Gastroesophageal sphincter (tissue), 4 donors: ENCODE data around the gene C1orf35. TPM values are rescaled to one million over a fixed set of nuclear protein-coding genes. Genes with fewer than 3 reads are reported as not detected.

Source experiments
- ATAC-seq: fragments of 150-250 bp; one replicate; pipeline ENCODE4 v1.9.1; 2016; ENCODE audit warnings: mild to moderate bottlenecking, moderate library complexity
- H3K27ac ChIP-seq, 4 donors: fragments of 200-600 bp; sonication (generic) in 3 of 4; 1 replicate in 3 of 4; 2 replicates in 1 of 4; pipeline ENCODE4 v1.5.1; 2016 to 2019
- H3K27me3 ChIP-seq: fragments of 200-600 bp; sonication (generic); one replicate; pipeline ENCODE4 v1.5.1; 2019
- H3K36me3 ChIP-seq, 2 donors: fragments of 200-600 bp; sonication (generic); one replicate each; pipeline ENCODE4 v1.5.1; 2019; ENCODE audit warnings: control low read depth in 1 of 2
- H3K4me1 ChIP-seq, 3 donors: fragments of 200-600 bp; sonication (generic); 1 replicate in 2 of 3; 2 replicates in 1 of 3; pipeline ENCODE4 v1.5.1; 2016 to 2019; ENCODE audit warnings: control low read depth in 2 of 3
- H3K4me3 ChIP-seq, 2 donors: fragments of 200-600 bp; sonication (generic); one replicate each; pipeline ENCODE4 v1.5.1; 2019; ENCODE audit warnings: mild to moderate bottlenecking in 1 of 2, moderate library complexity in 1 of 2
- H3K9me3 ChIP-seq, 3 donors: fragments of 200-600 bp; sonication (generic); one replicate each; pipeline ENCODE4 v1.5.1; 2017 to 2019; ENCODE audit warnings: control low read depth in 2 of 3
- EP300 ChIP-seq: sonication (generic); formaldehyde crosslinking; IDR thresholded peaks from one replicate; pipeline ENCODE4 v1.6.1; 2017; ENCODE audit warnings: antibody characterized with exemption, mild to moderate bottlenecking
- POLR2A ChIP-seq, 2 donors: fragments of 450-650 bp; IDR thresholded peaks; one replicate each; pipeline ENCODE4 v1.6.1; 2017; ENCODE audit warnings: antibody characterized with exemption in 2 of 2, mild to moderate bottlenecking in 2 of 2, moderate library complexity in 1 of 2
- POLR2AphosphoS5 ChIP-seq: sonication (generic); formaldehyde crosslinking; IDR thresholded peaks from one replicate; pipeline ENCODE4 v1.6.1; 2017; ENCODE audit warnings: antibody characterized with exemption
- WGBS, 2 donors: methylation state at CpG; one replicate each; pipeline ENCODE4 v1.1.5; 2018; ENCODE audit warnings: low coverage in 1 of 2; 5-methylcytosine and 5-hydroxymethylcytosine counted together
- total RNA-seq, 4 donors: library from RNA; depleted of rRNA; stranded (reverse); fragments of >200 nt; gene quantifications; one replicate each; pipeline ENCODE4 v1.1.0, GENCODE V29; 2016
- TF ChIP-seq, protein P1 (sequence below), 4 experiments: fragments of 200-600 bp in 2 of 4; fragments of 450-650 bp in 2 of 4; sonication (generic) in 1 of 4; IDR thresholded peaks; one replicate each; pipeline ENCODE4 v1.5.1; 2017 to 2019; ENCODE audit warnings: antibody characterized with exemption in 4 of 4, mild to moderate bottlenecking in 2 of 4, moderate library complexity in 2 of 4

C1orf35 gene
- total RNA-seq, 4 donors from 2014 or later = 11.6 to 16.0 (median 14.6) TPM

DNA sequence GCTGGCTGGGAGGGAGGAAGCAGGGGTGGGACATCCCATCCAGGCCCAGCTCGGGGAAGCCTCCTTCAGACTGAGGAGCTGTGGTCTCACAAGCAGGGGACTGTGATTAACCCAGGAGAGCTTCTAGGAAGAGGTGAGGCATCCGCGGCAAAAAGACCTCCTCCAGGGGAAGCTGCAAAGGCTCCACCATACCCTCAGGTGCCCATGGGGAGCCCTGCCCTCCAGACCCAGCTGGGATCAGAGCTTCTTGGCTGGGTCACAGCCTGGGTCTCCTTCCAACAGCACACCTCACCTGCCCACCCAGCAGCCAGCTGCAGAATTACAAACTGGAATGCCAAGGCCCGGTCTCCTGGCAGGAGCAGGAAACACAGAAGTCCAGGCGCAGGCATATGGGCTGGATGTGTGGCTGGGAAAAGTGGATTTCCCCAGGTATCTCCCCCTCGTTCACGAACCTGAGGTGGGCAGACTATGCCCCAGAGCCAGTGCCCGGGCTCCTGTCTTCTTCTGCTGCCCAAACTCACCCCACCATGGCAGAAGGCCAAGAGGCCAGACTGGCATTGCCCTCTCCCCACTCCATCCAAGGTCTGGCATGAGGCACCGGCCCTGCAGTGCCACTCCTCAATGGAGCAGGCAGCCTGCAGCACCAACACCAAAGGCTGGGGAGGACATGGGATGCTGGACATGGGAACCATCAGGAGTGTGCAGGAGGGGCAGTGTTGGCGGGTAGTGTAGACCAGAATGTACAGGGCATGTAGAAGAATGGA lies 36.1 kb downstream of the C1orf35 start:
- Histone ChIP-seq H3K9me3 (no peaks in the 10 kb centered on the region), H3K27me3 (peaks cover 97% of the 10 kb centered on the region), H3K4me3 (no peak overlapping the region), H3K27ac (no peak overlapping the region), H3K36me3 (no peaks in the 10 kb centered on the region), H3K4me1 (no peaks in the 10 kb centered on the region)
- 67% methylated on average over 1 of the region's 10 CpGs; no CpG with 5 or more reads in 1 of the 2 donors for WGBS, 2 donors
- ATAC-seq = no peak
- TF ChIP-seq, protein P1, sequence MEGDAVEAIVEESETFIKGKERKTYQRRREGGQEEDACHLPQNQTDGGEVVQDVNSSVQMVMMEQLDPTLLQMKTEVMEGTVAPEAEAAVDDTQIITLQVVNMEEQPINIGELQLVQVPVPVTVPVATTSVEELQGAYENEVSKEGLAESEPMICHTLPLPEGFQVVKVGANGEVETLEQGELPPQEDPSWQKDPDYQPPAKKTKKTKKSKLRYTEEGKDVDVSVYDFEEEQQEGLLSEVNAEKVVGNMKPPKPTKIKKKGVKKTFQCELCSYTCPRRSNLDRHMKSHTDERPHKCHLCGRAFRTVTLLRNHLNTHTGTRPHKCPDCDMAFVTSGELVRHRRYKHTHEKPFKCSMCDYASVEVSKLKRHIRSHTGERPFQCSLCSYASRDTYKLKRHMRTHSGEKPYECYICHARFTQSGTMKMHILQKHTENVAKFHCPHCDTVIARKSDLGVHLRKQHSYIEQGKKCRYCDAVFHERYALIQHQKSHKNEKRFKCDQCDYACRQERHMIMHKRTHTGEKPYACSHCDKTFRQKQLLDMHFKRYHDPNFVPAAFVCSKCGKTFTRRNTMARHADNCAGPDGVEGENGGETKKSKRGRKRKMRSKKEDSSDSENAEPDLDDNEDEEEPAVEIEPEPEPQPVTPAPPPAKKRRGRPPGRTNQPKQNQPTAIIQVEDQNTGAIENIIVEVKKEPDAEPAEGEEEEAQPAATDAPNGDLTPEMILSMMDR (IDR thresholded peaks at IDR 0.05) = no peak
- TF ChIP-seq POLR2A (IDR thresholded peaks at IDR 0.05) (no peak), EP300 (no peak), POLR2AphosphoS5 (no peak)

GRCh38 chr1:228066416-228066815 lies 36.7 kb downstream of the C1orf35 start:
- Histone ChIP-seq H3K9me3 (no peaks in the 10 kb centered on the region), H3K27ac (no peak overlapping the region), H3K4me1 (no peaks in the 10 kb centered on the region), H3K36me3 (no peaks in the 10 kb centered on the region), H3K27me3 (peaks cover 99% of the 10 kb centered on the region), H3K4me3 (no peak overlapping the region)
- 39 to 50% methylated on average over 1 to 3 of the region's 4 CpGs for WGBS, 2 donors
- no peak for ATAC-seq
- no peak for TF ChIP-seq POLR2AphosphoS5
- no peak for TF ChIP-seq EP300
- TF ChIP-seq POLR2A (IDR thresholded peaks at IDR 0.05) = no peak
- TF ChIP-seq, protein P1 (IDR thresholded peaks at IDR 0.05) = no peak

DNA sequence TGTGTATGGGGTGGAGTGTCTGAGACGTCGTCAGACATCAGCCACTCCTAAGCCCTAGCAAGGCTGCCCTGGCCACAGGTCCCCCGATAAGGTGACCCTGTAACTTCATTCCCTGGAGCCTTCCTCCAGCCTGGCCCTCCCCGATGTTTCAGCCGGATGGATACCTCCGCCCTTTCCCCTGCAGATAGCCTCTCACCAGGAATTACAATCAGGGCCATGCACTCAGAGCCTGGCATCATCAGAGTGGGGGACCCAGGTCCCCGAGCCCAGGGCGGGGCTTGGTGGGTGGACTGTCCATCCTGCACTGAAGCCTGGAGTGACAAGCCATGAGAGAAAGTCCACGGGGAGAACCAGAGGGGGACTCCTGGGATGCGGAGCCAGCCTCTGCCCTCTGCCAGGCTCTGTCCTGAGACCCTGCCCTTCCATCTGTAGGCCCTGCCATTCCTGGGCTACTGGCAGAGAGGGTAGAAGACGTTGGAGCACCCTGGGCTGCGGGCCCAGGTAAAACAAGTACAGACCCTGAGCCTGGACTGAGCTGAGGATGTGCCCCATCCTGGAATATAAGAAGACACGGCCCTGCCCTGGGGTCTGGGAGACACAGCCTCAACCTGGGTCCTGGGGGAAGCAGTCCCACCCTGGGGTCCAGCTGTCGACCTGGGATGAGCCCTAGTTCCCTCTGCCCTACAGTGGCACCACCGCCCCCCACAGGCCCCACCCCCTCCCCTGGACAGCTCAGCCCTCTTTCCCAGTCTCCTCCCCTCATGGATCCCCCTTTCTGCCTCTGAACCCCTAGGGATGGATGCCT lies 37.4 kb downstream of the C1orf35 start:
- ATAC-seq = no peak
- TF ChIP-seq, protein P1 (IDR thresholded peaks at IDR 0.05) = no peak
- TF ChIP-seq EP300 (no peak), POLR2AphosphoS5 (no peak), POLR2A (IDR thresholded peaks at IDR 0.05) (no peak)
- no peak overlapping the region for H3K27ac ChIP-seq
- H3K27me3 ChIP-seq = peaks cover 99% of the 10 kb centered on the region
- peaks cover 0 to 4% (median 2%) of the 10 kb centered on the region in 3 donors for H3K4me1 ChIP-seq
- no peaks in the 10 kb centered on the region for H3K9me3 ChIP-seq
- no peaks in the 10 kb centered on the region for H3K36me3 ChIP-seq
- no peak overlapping the region for H3K4me3 ChIP-seq
- WGBS, 2 donors = 80 to 100% methylated on average over 1 to 2 of the region's 15 CpGs

DNA sequence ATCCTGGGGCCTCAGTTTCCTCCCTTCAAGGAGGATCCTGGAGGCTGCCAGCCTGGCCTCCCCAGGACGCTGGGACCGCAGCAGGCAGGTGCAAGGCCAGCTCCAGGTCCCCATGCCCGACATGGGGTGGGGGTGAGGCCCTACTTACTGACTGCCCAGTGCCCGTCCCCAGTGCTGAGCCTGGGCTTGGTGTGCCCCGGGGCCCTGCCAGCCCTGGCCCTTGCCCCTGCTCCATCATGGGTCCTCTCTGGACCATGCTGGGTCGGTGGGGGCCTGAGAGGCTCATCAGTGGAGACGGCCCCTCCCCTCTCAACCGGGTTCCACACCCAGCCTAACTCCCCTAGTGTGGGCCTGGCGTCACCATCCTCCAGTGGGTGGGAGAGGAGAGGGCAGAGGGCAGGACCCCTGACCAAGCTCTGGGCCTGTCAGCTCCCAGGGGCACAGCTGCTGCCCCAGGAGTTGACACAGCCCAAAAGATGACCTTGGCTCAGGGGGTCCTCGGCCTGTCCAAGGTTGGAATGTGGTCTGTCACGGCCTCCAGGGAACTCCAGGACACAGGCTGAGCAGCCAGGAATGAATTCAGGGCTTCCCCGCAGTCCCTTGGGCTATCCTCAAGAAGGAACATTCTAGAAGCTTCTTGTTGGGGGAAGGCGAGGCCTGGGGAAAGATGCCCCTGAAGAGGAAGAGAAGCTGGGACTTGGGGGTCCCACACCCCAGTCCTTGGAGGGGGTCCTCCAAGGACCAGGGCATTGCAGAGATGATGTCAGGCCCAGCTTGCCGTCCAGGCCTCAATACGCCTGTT lies 38.2 kb downstream of the C1orf35 start:
- TF ChIP-seq EP300 (no peak), POLR2A (IDR thresholded peaks at IDR 0.05) (no peak), POLR2AphosphoS5 (no peak)
- TF ChIP-seq, protein P1 (IDR thresholded peaks at IDR 0.05) = no peak
- WGBS, 2 donors = 73% methylated on average over 4 of the region's 15 CpGs; no CpG with 5 or more reads in 1 of the 2 donors
- no peak for ATAC-seq
- no peak overlapping the region for H3K27ac ChIP-seq
- H3K27me3 ChIP-seq = peaks cover 100% of the 10 kb centered on the region
- no peaks in the 10 kb centered on the region for H3K36me3 ChIP-seq
- no peak overlapping the region for H3K4me3 ChIP-seq
- peaks cover 0 to 12% (median 10%) of the 10 kb centered on the region in 3 donors for H3K4me1 ChIP-seq
- no peaks in the 10 kb centered on the region for H3K9me3 ChIP-seq
